Hematopoietic multipotent progenitor cell (in vitro differentiated cells): Measurements from ENCODE around the gene GNG12. TPM values are rescaled to one million over a fixed set of nuclear protein-coding genes. Genes with fewer than 3 reads are reported as not detected.

ENCODE experiments used
- DNase-seq, 3 donors: peaks; one replicate each; pipeline ENCODE4 v3.0.0-alpha.2; 2011 to 2015; ENCODE audit warnings: low read depth in 2 of 3, low spot score in 2 of 3
- total RNA-seq: library from RNA; depleted of rRNA; stranded (reverse); fragments of >200 nt; gene quantifications from one replicate; pipeline ENCODE4 v1.2.3, GENCODE V29; 2012

The GNG12 gene
- under 0.01 TPM for total RNA-seq

DNA sequence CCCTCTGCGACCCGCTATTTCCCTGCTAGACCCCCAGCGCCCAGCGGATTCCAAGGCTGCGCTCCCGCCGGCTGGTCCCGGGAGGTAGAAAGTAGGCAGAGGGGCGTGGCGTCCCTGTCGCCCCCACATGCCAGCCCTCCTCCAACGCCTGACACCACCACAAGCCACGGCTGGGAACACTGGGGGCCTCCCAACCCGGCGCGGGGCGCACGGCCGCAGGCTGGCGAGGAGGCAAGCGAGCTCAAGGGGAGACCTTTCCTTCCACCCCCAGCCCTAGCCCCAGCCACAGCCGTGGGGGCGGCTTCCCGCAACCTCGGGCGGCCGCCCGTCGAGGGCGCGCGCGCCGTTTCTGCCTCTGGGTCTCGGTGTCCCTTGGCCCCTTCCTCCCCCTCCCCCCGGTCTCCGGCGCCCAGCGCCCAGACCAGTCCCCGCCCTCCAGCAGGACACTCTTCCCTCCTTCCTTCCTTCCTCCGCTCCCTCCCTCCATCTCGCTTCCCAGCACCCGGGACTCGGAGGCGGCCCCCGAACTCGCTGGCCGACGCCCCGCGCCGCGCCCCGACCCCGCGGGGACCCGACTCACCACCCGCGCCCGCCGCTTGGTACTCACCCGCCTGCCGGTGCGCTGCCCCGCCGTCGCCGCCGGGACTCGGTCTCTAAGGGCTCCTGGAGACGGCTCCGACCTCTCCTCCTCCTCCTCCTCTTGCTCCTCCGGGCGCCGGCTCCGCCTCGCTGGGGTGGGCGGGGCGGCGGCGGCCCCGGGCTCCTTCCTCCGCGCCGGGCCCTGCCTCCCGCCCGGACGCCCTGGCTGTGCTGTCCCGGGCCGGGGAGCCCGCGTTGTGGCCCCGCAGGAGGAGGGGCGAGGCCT, at the start of gene GNG12:
GNG12 (minus strand) TSS at position 731 of the 865 bp plus-strand sequence. CDS start 125,781 bp downstream, outside the sequence.
- DNase-seq = peak in 2 of 3 donors; percentile 35 to 36

DNA sequence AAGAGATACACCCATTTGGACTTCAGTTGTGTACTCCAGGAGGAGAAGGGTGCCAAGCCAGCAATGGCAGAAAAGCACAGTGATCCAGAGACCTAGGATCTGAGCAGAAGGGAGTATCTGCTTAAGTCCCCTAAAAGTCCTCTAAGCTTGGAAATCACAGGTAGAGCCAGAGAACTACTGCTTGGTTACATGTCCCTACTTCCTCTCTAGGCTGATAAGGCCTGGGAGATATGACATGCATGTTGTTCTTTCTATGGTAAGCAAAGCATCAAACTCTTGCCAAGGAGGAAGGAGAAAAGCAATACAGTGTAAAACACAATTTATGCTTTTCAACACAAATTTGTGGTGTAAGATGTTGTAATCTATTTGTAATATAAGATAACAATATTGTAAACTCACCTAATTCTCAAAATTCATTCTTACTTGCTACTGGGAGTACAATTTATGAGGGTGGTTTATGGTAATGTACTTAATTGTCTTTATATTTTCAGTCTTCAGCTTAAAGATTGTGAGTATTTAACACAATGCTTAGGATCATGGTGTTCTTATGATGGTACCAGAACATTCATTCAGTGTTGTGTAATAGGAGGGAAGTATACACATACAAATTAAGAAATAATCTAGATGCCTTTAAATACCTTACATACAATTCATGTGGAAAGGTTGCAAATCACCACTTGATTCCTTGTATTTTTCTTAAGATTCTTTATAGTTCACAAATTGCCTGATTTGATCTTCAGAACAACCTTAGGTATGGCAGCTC, 49.1 kb upstream of the GNG12 start:
- DNase-seq = no peak

DNA sequence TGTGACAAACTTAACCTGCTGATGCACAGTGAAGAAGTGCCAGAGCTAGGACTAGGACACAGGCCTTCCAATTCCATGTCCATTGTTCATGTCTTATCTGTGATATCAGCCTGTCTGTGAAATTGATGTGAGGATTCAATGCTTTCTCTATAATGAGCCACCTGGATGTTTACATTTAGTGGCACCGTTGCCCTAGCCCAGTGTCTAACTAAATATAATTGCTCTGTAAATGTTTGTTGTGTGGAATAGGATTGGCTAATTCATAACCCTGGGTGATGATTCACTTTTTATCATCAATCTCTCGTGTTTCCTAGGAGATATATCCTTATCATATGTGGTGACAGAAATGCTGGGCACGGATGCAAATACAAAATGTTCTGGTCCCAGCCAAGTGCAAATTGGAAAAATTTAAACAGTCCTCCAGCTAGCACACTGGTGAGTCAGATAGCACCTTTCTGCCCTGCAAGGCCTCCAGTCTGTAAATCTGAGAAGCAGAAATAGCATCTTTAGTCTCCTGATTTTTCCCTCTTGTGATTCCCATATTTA, 46.9 kb upstream of the GNG12 start:
- DNase-seq = no peak

DNA sequence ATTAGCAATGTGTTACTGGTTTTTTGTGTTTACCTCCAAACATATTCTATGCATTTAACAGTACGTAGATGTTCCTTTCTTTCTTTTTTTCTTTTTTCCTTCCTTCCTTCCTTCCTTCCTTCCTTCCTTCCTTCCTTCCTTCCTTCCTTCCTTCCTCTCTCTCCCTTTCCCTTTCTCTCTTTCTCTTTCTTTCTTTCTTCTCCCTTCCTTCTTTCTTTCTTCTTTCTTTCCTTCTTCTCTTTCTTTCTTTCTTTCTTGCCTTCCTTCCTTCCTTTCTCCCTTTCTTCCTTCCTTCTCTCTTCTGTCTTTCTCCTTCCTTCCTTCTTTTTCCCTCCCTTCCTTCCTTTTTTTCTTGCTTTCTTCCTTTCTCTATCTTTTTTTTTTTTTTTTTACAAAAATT, 46.2 kb upstream of the GNG12 start:
- no peak for DNase-seq

DNA sequence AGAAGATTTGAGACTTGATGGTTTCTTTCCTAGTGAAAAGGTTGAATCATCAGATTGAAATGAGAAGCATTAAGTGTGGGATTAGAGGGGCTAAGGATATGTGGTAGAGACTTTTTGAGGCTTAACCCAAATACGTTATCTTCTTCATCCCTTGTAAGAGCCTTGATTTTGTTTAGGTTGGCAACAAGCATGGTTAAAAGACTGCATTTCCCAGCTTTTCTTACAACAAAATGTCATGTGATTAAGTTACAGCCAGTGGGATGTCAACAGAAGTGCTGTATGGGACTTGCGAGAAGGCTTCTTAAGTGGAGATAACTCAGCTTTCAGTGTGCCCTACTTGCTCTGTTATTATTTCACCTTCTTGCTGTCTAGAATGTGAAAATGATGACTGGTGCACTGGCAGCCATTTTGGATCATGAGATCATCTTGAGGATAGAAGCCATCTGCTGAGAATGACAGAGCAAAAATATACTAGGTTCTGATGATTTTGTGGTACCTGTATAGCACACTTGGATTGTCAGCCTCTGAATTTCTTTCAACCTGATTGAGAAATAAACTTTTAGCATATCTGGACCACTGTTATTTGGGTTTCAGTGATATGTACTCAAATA, 41.3 kb upstream of the GNG12 start:
- no peak for DNase-seq

DNA sequence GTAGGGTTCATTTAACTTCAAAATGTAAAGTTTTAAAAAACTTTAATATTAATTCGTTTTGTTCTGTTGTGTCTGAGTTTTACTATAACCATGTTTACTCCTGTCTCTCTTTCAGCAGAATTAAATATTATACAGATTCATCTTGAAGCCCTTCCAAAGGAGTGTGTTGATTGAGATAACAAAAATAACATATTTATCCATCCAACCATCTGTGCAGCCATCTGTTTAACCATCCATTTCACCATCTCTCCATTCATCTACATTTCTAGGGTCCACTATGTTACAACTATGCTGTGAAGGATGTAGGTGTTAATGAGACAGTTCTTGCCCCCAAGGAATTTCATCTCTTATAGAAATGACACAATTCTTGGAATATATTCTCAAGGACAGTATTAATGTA, 36.0 kb upstream of the GNG12 start:
- DNase-seq = no peak

DNA sequence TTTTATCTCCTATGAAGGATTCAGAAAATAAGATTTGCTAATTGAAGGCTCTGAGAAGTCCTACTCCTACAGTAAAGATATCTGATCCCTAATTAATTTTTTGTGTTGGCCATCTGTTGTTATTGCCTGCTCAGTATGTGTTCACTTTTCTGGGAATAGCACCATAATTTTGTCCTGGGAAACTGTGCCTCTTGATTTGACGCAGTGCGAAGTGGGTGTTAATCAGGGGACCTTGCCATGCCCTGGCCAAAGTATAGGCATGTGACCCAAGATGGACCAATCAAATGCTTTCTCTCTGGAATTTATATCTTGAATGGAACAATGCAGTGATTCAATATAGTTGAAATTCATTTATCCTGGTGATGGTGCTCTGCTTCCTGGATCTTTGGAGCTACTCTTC, 30.4 kb upstream of the GNG12 start:
- DNase-seq = no peak

DNA sequence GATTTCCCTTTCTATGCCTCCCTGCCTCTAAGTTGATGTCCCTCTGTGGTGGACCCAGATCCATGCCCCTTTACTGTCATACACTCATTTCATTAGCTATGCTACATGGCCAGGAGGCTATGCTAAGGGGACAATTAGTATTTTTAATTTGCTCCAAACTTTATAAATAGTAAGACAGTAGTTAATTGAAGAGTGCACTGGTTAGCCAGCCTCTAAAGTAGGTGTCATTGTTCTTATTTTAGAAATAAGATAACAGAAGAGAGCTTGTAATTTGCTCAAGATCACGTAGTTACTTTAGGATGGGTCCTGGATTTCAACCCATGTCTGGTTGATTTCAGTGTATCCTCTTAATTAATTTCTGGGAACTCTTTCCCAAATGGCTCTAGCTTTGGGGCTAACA, 29.4 kb upstream of the GNG12 start:
- no peak for DNase-seq

DNA sequence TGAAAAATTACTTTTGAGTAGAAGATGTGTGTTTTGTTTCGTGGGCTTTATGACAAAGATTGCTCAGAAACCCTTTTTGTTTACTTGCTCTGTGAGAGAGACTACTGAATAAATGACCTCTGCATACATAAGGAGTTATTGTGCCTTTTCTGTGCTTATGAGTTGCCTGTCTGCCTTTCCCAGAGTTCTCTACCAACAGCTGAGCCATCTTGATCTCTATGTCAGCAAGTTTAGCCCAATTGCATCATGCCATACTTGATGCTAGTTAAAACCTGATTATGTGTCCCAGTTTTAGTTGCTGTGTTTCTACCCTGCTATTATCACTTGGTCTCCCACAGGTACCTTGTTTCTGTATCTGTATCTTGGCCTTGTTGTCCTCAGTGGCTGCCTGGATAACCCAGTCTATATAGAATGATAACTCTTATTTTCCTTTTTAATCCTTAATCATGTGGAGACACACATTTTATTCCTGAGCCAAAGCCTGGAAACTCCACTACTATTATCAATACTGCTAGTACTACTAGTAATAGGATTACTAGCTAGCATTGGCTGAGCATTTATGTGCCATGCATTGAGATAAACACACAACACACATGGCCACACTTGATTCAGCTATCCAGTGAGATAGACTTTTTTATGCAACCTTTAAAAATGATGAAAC, 28.7 kb upstream of the GNG12 start:
- DNase-seq = no peak

DNA sequence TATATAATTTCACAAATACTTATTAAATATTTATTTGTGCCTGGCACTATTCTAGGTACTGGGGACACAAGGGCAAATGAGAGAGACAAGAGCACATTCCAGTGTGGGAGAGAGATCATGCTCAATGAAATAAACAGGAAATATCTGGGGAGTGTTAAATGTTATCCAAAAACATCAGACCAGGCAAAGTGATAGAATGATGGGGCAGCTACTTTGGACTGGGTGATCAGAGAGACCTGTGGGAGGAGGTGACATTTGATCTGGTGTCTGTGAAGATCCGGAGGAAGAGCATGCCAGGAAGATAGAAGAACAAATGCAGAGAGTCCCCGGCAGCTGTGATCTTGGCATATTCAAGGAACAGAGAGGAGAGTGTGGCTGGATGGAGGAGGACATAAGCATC, 27.5 kb upstream of the GNG12 start:
- no peak for DNase-seq

DNA sequence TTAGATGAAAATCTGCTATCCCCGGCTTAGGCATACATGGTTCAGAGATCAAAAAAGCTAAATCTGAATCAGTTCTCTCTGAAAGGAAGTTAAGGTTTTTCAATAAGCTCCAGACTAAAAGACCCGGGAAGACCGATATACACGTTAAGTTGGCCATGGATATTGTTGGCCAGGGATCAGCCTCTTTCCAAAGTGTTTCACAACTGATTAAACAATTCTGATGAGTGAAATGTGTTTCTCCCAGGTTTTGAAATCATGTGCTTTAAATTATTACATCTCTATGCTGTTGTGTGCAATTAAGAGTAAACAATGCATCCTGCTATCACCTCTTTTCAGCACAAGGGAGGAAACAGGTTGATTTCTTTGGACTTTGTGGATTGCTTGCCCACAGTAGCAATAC, 23.7 kb upstream of the GNG12 start:
- DNase-seq = no peak

DNA sequence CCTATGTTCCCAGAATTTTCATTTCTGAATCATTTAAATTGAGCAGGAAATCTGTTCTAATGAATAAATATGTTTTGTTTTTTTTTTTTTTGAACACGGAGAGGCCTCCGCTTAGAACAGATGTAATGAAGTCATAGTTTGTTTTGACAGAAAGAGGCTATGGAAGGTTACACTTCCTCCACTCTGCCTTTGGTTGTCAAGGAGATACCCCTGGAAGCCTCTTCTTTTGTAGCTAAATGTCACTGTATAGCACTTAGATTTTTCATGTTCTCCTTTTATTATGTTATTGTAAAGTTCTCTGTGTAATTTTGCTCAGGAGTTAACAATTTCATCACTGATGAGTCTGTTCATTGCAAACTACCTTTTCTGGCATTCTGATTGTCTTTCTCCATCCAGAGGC, 22.7 kb upstream of the GNG12 start:
- DNase-seq = no peak

DNA sequence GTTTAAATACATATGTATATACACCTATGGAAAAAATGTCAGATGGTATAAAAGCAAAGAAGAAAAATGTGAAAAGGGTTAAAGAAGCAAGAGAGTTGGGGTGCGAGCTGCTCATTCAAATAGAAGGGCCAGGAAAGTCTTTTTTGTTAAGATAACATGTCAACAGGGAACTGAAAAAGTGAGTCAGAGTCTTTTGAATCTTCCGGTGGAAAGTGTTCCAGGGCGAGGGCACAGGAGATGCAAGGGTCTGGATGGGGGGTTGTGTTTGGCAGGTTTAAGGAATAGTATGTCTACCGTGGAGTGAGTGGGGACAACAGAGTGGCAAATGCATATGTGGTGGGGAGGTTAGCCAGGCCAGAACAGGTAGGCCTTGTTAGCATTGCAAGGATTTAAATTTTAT, 22.2 kb upstream of the GNG12 start:
- no peak for DNase-seq

DNA sequence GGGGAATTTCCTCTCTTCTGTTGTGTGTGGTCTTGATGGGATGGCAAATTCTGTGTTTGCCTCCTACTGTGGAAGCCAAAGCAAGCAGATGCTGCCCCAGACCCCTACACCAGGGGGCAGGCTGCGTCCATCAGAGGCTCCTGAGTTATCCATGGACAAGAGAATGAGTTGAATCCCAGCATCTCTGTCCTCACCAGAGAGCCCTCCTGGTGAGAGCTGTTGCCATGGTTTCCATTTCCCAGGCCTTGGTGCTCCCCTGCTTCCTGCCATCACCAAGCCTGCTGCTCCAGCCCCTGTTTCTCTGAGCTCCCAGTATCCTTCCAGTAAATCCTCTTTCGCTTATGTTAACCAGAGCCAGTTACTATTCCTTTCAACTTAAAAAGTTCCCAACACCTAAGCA, 20.4 kb upstream of the GNG12 start:
- peak in 2 of 3 donors; percentile 24 to 60 for DNase-seq

DNA sequence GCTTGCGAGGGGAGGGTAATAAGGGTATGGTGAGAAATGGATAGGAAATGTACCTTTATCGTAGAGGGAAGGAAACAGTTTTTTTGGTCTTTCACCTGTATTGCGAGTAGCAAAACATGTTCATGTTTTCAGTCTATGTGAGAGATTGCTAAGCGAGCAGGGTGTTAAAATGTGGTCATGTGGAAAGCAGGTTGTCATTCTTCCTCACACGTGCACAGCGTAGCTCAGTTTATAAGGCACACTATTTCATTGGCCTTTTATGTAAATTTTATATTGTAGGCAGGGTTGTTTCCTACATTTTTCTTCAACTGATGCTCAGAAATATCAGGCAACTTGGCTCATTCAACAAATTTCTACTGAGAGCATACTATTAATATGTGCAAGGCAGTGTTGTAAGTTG, 18.5 kb upstream of the GNG12 start:
- DNase-seq = no peak

DNA sequence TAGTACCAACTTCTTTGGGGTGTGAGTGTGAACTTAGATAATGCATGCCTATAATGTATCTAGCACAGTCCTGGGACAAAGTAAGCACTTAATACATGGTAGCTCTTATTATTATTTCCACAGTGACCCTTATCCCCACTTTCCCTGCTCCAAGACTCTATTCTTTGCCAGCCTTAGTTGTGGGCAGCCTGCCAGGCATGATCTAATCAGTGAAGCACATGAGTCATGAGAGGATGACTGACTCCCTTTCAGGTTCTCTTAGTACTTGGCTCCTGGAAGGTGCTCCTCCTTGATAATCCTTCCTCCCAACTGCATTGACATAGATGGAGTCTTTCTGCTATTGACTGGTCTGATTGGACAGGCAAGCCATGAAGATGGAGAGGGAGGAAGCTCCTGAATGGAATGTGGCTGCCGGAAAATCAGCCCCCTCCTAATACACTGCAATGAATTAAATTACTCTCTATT, 17.4 kb upstream of the GNG12 start:
- peak in 1 of 3 donors; percentile 32 for DNase-seq

DNA sequence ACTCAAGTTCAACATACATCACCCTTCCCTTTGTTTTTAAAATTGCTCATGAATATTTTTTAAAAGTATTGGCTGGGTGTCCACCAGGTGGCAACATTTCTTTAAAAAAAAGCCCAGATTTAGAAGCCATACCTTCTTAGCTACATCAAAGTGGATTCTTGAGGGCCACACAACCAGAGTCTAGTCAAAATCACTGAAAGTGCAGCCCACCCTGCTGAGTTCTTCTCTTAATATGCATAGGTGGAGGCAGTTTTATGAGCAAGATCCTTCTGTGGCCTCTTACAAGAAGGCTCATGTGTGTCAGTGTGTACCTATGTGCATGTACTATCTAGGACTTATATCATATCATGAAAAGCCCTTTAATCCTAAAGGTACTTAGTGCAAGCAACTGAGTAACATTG, 16.9 kb upstream of the GNG12 start:
- DNase-seq = peak in 1 of 3 donors; percentile 61

DNA sequence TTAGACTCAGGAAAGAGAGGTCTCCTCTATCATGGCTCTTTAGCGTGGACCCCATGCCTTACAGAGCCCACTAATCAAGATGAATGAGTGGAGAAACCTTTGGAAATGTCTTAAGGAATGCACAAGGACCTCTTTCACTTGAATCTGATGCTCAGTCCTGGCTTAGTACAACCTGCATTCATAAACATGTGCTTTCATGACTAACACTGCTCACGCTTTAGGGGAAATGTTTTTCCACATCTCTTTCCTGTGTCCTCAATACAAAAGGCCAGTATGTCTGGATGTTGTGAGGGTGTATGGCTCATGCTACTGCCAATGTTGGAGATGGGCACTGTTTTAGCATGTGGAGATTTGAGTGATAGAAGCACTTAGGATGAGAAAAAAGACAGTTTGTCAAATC, 14.2 kb upstream of the GNG12 start:
- no peak for DNase-seq

DNA sequence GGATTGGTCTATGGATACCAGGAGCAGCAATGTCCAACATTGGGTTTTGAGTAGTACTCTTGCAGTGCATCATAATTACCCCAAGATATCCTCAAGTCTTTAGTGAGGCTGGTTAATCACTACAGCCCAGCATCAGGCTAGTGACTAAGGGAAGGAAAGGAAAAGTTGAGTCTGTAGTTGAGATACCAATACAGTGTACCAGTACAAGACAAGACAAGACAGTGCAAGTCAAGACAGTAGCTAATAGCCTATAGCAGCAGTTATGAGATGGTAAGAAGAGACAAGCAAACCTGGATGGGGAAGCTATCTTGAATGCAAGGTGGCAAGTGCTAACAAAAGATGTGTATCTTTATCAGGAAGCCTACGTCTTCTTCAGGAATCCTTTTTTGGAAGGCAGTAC, 13.3 kb upstream of the GNG12 start:
- DNase-seq = no peak

DNA sequence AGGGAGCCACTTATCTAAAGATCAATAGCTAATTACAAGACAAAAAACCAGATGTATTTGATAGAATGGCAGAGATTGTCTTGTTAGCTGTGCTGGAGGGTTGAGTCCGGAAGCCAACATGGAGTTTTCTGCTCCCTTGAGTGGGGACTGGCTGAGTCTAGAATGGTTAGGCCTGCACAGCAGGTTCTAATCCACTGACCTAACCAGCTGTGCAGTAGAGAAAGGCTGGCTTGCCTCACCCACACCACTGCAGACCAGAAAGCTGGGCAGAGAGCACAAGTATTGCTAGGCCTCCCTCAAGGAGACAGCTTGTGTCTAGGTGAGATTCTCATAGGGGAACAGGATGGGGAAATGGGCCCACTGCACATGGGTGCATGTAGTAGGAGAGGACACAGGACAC, 11.7 kb upstream of the GNG12 start:
- DNase-seq = no peak

DNA sequence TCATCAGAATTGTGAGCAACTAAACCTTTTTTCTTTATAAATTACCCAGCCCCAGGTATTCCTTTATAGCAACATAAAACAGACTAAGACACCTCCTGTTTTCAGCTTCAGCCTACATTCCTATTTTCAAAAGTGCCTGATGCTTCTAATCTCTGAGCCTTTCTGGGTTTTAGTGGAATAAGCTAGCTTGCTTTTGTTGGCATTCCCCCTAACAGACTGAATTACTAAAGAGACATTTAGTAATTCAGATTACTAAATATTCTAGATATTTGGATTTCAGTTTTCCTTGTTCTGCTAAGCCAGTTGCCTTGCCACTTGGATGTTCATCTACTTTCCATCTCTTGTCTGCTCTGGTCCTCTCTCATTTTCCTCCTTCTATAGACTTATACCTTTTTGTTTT, 10.5 kb upstream of the GNG12 start:
- no peak for DNase-seq
